Left hindlimb (tissue), 1 donor: ENCODE results near the gene TNFSF8.

Experiments used
- DNase-seq: peaks from one replicate; pipeline ENCODE4 v3.0.0-alpha.2; 2018

The TNFSF8 gene

GRCh38 chr9:114864471-114864870 is 65.9 kb downstream of the TNFSF8 start:
- no peak for DNase-seq

- no peak for DNase-seq
Measured at GRCh38 chr9:114861922-114862605, 68.3 kb downstream of the TNFSF8 start.

- no peak for DNase-seq
Measured at GRCh38 chr9:114861273-114861672, 69.1 kb downstream of the TNFSF8 start.

GRCh38 chr9:114860187-114860586 is 70.2 kb downstream of the TNFSF8 start:
- no peak for DNase-seq

GRCh38 chr9:114856942-114857315 is 73.5 kb downstream of the TNFSF8 start:
- DNase-seq: no peak

- no peak for DNase-seq
Measured at GRCh38 chr9:114856215-114856941, 74.0 kb downstream of the TNFSF8 start.

GRCh38 chr9:114855488-114855887 is 74.9 kb downstream of the TNFSF8 start:
- no peak for DNase-seq

- no peak for DNase-seq
Measured at GRCh38 chr9:114854736-114855355, 75.5 kb downstream of the TNFSF8 start.

GRCh38 chr9:114853071-114853855 is 77.1 kb downstream of the TNFSF8 start:
- DNase-seq: no peak

- no peak for DNase-seq
Measured at GRCh38 chr9:114852050-114852594, 78.3 kb downstream of the TNFSF8 start.

GRCh38 chr9:114851306-114851705 is 79.1 kb downstream of the TNFSF8 start:
- DNase-seq: no peak
